Panc1 (cell line): ENCODE data around the gene TACR1. TPM values are rescaled to one million over a fixed set of nuclear protein-coding genes. Genes with fewer than 3 reads are reported as not detected.

ENCODE experiments used
- ATAC-seq: fragments of 200-7000 bp; cut with Tn5 transposase; 2 replicates; pipeline ENCODE4 v1.9.1; 2020; ENCODE audit warnings: mild to moderate bottlenecking, moderate library complexity
- BruUV-seq: library from RNA; stranded (reverse); fragments of 400-500 nt; replicated peaks from 2 replicates; lab custom pipeline; 2021; lab: Mats Ljungman, UMichigan
- CTCF ChIA-PET: fragments of 300-600 bp; sonication (Branson Sonifier 250); formaldehyde crosslinking; loops from one replicate; lab custom pipeline; 2022; ENCODE audit warnings: antibody characterized with exemption; lab: Charles Lee
- POLR2A ChIA-PET: fragments of 300-600 bp; sonication (Branson Sonifier 250); formaldehyde crosslinking; loops from one replicate; lab custom pipeline; 2022; ENCODE audit warnings: antibody characterized with exemption; lab: Charles Lee
- DNase-seq: peaks from one replicate; pipeline ENCODE4 v3.0.0-alpha.2; 2010; ENCODE audit warnings: low read depth, low spot score
- H3K27ac ChIP-seq: 2 replicates; pipeline ENCODE4 v1.5.1; 2011; ENCODE audit warnings: mild to moderate bottlenecking, low read length, inconsistent platforms
- H3K27me3 ChIP-seq: fragments of 200-500 bp; sonication (Bioruptor generic); 2 replicates; pipeline ENCODE4 v1.6.0; 2014; ENCODE audit warnings: low read length, inconsistent platforms; ENCODE audit not compliant: control insufficient read depth, insufficient read depth
- H3K36me3 ChIP-seq: fragments of 200-500 bp; sonication (Bioruptor generic); 2 replicates; pipeline ENCODE4 v1.5.1; 2014; ENCODE audit warnings: inconsistent platforms, mild to moderate bottlenecking, low read length, moderate library complexity; ENCODE audit not compliant: control insufficient read depth, insufficient read depth
- H3K4me1 ChIP-seq: 2 replicates; pipeline ENCODE4 v1.5.1; 2011; ENCODE audit warnings: inconsistent platforms, mild to moderate bottlenecking, low read length, moderate library complexity; ENCODE audit not compliant: control insufficient read depth, insufficient read depth
- H3K4me3 ChIP-seq, 2 experiments: 2 replicates each; pipeline ENCODE4 v1.5.1; 2011 to 2012; ENCODE audit warnings: low read depth in 2 of 2, low read length in 2 of 2, mild to moderate bottlenecking in 2 of 2, inconsistent platforms in 1 of 2, moderate library complexity in 1 of 2
- H3K9me3 ChIP-seq: fragments of 200-500 bp; sonication (Bioruptor generic); 2 replicates; pipeline ENCODE4 v1.5.1; 2014; ENCODE audit warnings: low read depth, mild to moderate bottlenecking, inconsistent platforms, low read length, moderate library complexity; ENCODE audit not compliant: control insufficient read depth, insufficient read depth
- CTCF ChIP-seq: fragments of 450-650 bp; IDR thresholded peaks from 2 replicates; pipeline ENCODE4 v1.5.1; 2017; ENCODE audit warnings: mild to moderate bottlenecking
- POLR2AphosphoS5 ChIP-seq: IDR thresholded peaks from 2 replicates; pipeline ENCODE4 v1.6.1; 2012; ENCODE audit warnings: mild to moderate bottlenecking, low read depth, low read length, moderate library complexity
- REST ChIP-seq, 2 experiments: IDR thresholded peaks; 2 replicates each; pipeline ENCODE4 v1.6.1; 2011 to 2012; ENCODE audit warnings: low read depth in 2 of 2, control low read depth in 1 of 2, low read length in 1 of 2, mild to moderate bottlenecking in 1 of 2, moderate library complexity in 1 of 2; ENCODE audit not compliant: insufficient read depth in 1 of 2
- SIN3A ChIP-seq: IDR thresholded peaks from 2 replicates; pipeline ENCODE4 v1.6.1; 2012; ENCODE audit warnings: low read depth, mild to moderate bottlenecking, low read length, moderate library complexity, borderline replicate concordance; ENCODE audit not compliant: insufficient read depth
- TCF7L2 ChIP-seq: IDR thresholded peaks from 2 replicates; pipeline ENCODE4 v1.6.1; 2011; ENCODE audit warnings: mild to moderate bottlenecking, low read depth, low read length, inconsistent platforms
- in situ Hi-C: cut with HindIII; loops from 2 replicates; pipeline ENCODE4 v1.10.0; 2016; ENCODE audit warnings: low sequenced_read_pairs, low pct_unique_long_range_greater_than_20kb
- intact Hi-C: fragments of 100-400 bp; cut with micrococcal nuclease; formaldehyde crosslinking; loops from one replicate; pipeline ENCODE4 v1.10.0; 2022; ENCODE audit not compliant: unreplicated experiment
- total RNA-seq: library from RNA; stranded (reverse); gene quantifications from one replicate; pipeline ENCODE4 v1.2.1, GENCODE V29; 2021; ENCODE audit not compliant: unreplicated experiment

Gene TACR1
- total RNA-seq, 1 experiment from 2014 or later: not detected

- no peak for ATAC-seq
- DNase-seq: no peak
- TF ChIP-seq REST (IDR thresholded peaks at IDR 0.05; ENCODE audit: insufficient read depth in 1 of 2, low read depth in 2 of 2, low read length in 1 of 2) (no peak), SIN3A (no peak), TCF7L2 (no peak), POLR2AphosphoS5 (no peak), CTCF (no peak)
- no peak overlapping the region for H3K4me3 ChIP-seq
- no peaks in the 10 kb centered on the region for H3K27me3 ChIP-seq
- in situ Hi-C loops (no loop called here), intact Hi-C loops (no loop called here)
- H3K9me3 ChIP-seq: no peaks in the 10 kb centered on the region
- no peaks in the 10 kb centered on the region for H3K36me3 ChIP-seq
- ChIA-PET CTCF (no interaction called here), POLR2A (no interaction called here)
- H3K4me1 ChIP-seq: no peaks in the 10 kb centered on the region
- H3K27ac ChIP-seq: no peak overlapping the region
- no TSS peak for BruUV-seq
Measured at GRCh38 chr2:75162259-75162658, 37.1 kb downstream of the TACR1 start.

GRCh38 chr2:75157435-75157834 is 41.9 kb downstream of the TACR1 start:
- ChIA-PET POLR2A (no interaction called here), CTCF (no interaction called here)
- in situ Hi-C loops: no loop called here
- H3K9me3 ChIP-seq: no peaks in the 10 kb centered on the region
- intact Hi-C loops: no loop called here
- H3K27me3 ChIP-seq: no peaks in the 10 kb centered on the region
- BruUV-seq: no TSS peak
- TF ChIP-seq CTCF (peak; percentile 30; the same call in 1 of the 2 replicates), SIN3A (no peak), POLR2AphosphoS5 (no peak)
- H3K36me3 ChIP-seq: no peaks in the 10 kb centered on the region
- H3K4me3 ChIP-seq: no peak overlapping the region
- no peak for ATAC-seq
- H3K4me1 ChIP-seq: no peaks in the 10 kb centered on the region
- no peak for DNase-seq
- H3K27ac ChIP-seq: no peak overlapping the region
